Motor neuron (in vitro differentiated cells): Measurements from ENCODE around the gene GCC2. TPM values are rescaled to one million over a fixed set of nuclear protein-coding genes. Genes with fewer than 3 reads are reported as not detected.
"Not testable (repeated sequence)": the region's sequence is repeated elsewhere in the genome, so short reads cannot be mapped to it uniquely, and the experiment has no call there.

Source experiments
- ATAC-seq, 8 experiments: fragments of 200-7000 bp; cut with Tn5 transposase; replicated peaks in 6 of 8; 2 replicates each; pipeline ENCODE4 v1.8.0; 2021; ENCODE audit warnings: mild to moderate bottlenecking in 8 of 8, moderate library complexity in 8 of 8
- H3K27ac ChIP-seq, 2 donors: fragments of 250-450 bp; sonication (Bioruptor Pico); 2 replicates each; pipeline ENCODE4 v1.9.0; 2021; ENCODE audit warnings: antibody characterized with exemption in 2 of 2, mild to moderate bottlenecking in 2 of 2, moderate library complexity in 1 of 2
- H3K4me1 ChIP-seq, 2 donors: fragments of 250-450 bp; sonication (Bioruptor Pico); replicated peaks in 1 of 2; 2 replicates each; pipeline ENCODE4 v1.6.1; 2021; ENCODE audit warnings: antibody characterized with exemption in 2 of 2, mild to moderate bottlenecking in 2 of 2, moderate library complexity in 1 of 2
- H3K4me3 ChIP-seq, 5 donors: fragments of 250-450 bp; sonication (Bioruptor Pico); 2 replicates each; pipeline ENCODE4 v1.9.0; 2021; ENCODE audit warnings: antibody characterized with exemption in 5 of 5, mild to moderate bottlenecking in 5 of 5, moderate library complexity in 4 of 5
- WGBS, 10 experiments: fragments of 450-650 bp; shearing (Covaris generic); methylation state at CpG; one replicate each; pipeline ENCODE4 v1.0.0; 2022; 5-methylcytosine and 5-hydroxymethylcytosine counted together
- in situ Hi-C, 9 experiments: fragments of 400-800 bp; cut with MboI; loops; one replicate each; pipeline ENCODE4 v1.15.0; 2021; ENCODE audit warnings: low sequenced_read_pairs in 9 of 9, low pct_unique_long_range_greater_than_20kb in 2 of 9; ENCODE audit not compliant: unreplicated experiment in 9 of 9
- total RNA-seq, 8 experiments: library from RNA; unstranded; fragments of 300-600 nt; gene quantifications; 2 replicates each; pipeline versions ENCODE4 v1.2.3 to v1.2.4, GENCODE V29; 2022

GCC2 gene
- total RNA-seq, 8 experiments from 2014 or later = 17.5 to 57.6 (median 38.6) TPM

DNA sequence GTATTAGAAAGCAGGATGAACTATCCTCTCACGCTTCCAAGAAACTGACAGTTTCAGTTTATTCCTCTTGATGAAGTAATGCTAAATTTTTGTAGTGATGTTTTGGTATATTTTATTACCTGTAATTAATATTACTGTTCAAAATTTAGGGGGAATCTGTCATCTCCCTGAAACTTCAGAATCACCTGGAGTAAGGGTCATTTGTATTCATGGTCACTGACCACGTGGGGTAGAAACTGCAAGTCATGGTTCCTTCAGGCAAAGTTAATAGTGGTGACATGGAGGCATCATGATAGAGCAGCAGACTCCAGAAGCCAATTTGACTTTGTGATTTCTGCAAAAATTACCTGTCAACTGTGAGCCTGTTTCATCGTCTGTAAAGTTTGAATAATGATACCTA, 47.2 kb downstream of the GCC2 start:
- WGBS, 10 experiments = no CpG with 5 or more reads among the region's 3 CpGs
- not testable (repeated sequence) for ATAC-seq

DNA sequence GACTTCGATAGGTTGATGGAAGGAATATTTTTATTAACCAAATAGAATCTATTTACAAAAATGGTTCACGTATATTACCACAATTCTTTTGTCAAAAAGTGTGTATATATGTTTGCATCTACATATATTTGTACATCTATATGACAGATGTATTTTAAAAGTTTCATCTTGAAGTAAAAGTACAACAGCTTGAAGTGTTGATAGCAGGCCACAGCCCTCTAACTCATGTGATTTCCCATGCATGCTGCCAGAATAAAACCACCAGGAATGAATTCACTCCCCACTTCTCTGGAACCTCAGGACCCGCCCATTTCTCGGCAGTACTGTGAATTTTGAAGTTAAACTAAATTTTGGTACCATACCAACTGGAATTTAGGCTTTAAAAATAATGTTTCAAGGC, 58.6 kb downstream of the GCC2 start:
- H3K4me3 ChIP-seq, H3K27ac ChIP-seq, H3K4me1 ChIP-seq, ATAC-seq, in situ Hi-C loops: not testable (repeated sequence)
- WGBS, 10 experiments = 89 to 100% (median 100%) methylated on average over 1 to 2 of the region's 4 CpGs; no CpG with 5 or more reads in 2 of the 10 experiments

More for the DNA sequence above, 47.2 kb downstream of the GCC2 start:
- H3K27ac ChIP-seq, in situ Hi-C loops, H3K4me3 ChIP-seq, H3K4me1 ChIP-seq: not testable (repeated sequence)

DNA sequence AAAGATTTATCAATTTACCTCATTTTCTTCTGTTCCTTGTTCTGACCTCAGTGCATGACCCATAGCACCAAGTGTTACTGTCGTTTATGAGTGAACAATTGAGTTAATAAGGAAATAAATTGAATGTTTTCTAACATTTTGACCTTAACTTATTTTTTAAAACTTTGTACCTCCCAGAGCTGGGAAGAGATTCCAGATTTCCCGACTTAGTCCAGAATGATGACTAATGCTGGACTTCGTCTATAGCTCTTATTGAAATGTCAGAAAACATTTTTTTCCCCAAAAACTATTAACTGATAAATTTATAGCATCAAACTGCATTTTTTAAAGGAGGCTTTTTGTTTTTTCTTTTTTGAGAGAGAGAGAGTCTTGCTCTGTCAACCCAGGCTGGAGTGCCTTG, 63.4 kb downstream of the GCC2 start:
- H3K27ac ChIP-seq, H3K4me3 ChIP-seq, in situ Hi-C loops, H3K4me1 ChIP-seq, ATAC-seq: not testable (repeated sequence)
- WGBS, 10 experiments = 7 to 100% (median 90%) methylated on average over 1 to 3 of the region's 3 CpGs; no CpG with 5 or more reads in 1 of the 10 experiments

DNA sequence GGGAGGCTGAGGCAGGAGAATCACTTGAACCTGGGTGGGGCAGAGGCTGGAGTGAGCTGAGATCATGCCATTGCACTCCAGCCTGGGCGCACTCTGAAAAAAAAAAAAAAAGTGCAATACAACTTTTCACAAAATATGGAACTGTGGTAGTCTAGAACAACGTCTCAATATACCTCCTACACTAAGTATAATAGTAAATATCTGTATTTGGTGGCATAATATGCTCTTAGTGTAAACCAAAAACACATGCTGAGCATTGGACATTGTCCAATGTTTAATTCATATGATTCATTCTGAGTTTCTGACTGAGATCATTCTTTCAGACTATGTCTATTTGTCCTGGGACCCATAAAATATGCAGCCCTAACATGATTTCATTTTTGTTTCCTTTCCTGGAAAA, 65.5 kb downstream of the GCC2 start:
- H3K4me1 ChIP-seq, H3K4me3 ChIP-seq, ATAC-seq, in situ Hi-C loops, H3K27ac ChIP-seq: not testable (repeated sequence)
- WGBS, 10 experiments = 0 to 90% methylated on average over 1 to 2 of the region's 2 CpGs; no CpG with 5 or more reads in 8 of the 10 experiments

DNA sequence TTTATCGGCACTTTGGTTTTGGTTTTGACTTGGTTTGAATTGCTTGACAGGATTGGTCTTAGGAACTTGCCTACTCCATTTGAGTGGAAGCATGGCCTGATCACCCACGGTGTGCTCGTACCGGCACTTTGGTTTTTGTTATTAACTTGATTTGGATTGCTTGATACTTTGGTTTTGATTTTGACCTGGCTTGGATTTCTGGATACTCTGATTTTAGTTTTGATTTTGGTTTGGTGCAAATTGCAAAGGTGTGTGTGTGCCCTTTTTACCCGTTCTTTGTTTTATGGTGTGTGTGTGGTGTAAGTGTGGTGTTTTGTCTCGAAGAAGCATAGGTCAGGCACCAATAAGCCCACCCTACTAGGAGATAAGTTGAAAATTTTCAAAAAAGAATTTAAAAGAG, 75.7 kb downstream of the GCC2 start:
- 100% methylated on average over 1 of the region's 6 CpGs; no CpG with 5 or more reads in 9 of the 10 experiments for WGBS, 10 experiments

DNA sequence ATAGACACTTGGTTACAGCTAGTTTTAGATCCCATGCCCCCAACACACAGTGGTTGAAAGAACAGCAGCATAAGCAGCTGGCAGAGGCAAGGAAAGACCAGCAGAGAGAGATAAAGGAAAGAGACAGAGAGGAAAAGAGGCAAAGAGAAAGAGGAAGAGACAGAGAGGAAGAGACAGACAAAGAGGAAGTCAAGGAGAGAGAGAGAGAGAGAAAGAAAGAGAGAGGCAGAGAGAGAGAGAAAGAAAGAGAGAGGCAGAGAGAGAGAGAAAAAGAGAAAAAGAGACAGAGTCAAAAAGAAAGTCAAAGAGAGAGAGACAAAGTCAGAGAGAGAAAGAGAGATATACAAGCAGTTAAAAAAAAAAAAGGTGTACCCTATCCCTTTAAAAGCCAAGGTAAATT, 76.3 kb downstream of the GCC2 start:
- in situ Hi-C loops, H3K27ac ChIP-seq, ATAC-seq, H3K4me3 ChIP-seq, H3K4me1 ChIP-seq: not testable (repeated sequence)

More for the DNA sequence above, 75.7 kb downstream of the GCC2 start:
- ATAC-seq, H3K4me1 ChIP-seq, H3K27ac ChIP-seq, in situ Hi-C loops, H3K4me3 ChIP-seq: not testable (repeated sequence)

DNA sequence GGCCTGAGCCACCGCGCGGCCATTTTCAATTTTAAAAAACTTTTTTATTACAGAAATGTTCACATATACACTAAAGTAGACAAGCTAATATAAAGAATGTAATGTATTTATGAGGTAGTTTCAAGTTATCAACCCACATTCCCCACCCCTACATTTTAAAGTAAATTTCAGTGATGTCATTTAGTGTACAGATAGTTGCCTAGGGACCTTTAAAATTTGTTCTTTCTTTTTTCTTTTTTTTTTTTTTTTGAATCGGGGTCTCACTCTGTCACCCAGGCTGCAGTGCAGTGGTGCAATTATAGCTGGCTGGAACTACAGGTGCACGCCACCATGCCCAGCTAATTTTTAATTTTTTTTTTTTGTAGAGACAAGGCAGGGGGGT, 82.7 kb downstream of the GCC2 start:
- H3K4me3 ChIP-seq = no peak overlapping the region
- peaks cover 0 to 7% of the 10 kb centered on the region in 2 donors for H3K4me1 ChIP-seq
- in situ Hi-C loops = no loop called here
- H3K27ac ChIP-seq = no peak overlapping the region
- no peak for ATAC-seq
- WGBS, 10 experiments = 80 to 100% (median 88%) methylated on average over 2 to 5 of the region's 5 CpGs; no CpG with 5 or more reads in 2 of the 10 experiments

DNA sequence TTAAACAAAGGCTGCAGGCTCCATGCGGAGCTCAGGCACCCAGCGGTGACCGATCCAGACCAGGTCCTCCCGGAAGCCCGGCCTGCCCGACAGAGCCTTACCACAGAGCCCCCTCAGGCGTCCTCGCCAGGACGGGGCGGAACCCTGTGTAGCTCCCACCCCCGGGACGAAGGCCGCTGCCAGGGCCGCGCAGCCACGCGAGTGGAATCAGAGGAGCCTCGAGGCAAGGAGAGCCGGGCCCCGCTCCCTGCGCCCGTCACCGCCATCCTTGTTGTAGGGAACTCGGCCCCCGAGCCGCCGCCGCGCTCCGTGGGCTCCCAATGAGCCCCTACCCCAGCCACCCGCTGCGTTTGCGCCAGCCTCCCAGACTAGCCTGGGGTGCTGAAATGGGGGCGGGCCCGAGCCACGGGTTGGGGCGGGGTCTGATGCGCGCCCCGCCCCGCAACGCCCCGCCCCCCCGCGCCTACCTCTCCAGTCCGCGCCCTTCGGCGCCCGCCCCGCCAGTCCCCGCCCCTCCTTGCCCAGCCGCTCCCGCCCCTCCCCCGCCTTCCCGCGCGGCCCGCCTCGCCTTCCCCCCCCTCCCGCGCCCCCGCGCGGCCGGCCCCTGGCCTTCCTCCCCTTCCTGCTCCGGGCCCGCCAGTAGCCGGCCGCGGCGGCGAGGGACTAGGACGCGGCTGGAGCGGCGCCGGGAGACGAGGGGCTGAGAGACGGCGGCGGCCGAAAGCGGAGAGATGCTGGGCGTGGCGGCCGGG, 85.0 kb downstream of the GCC2 start, which contains the start of gene LIMS1:
TSS of gene LIMS1 (plus strand) at position 639 of the 752 bp plus-strand sequence. CDS start at position 732, 93 bp downstream.
- WGBS, 10 experiments = no CpG with 5 or more reads among the region's 87 CpGs
- Histone ChIP-seq H3K4me3 (peak within 1 kb of the TSS; percentile 73 to 89 (median 76)), H3K27ac (peak within 1 kb of the TSS; percentile 77 to 93), H3K4me1 (peaks cover 7 to 8% of the 10 kb centered on the region in 2 donors)
- ATAC-seq = peak; percentile 84 to 91 (median 88)
- in situ Hi-C loops = no loop called here

DNA sequence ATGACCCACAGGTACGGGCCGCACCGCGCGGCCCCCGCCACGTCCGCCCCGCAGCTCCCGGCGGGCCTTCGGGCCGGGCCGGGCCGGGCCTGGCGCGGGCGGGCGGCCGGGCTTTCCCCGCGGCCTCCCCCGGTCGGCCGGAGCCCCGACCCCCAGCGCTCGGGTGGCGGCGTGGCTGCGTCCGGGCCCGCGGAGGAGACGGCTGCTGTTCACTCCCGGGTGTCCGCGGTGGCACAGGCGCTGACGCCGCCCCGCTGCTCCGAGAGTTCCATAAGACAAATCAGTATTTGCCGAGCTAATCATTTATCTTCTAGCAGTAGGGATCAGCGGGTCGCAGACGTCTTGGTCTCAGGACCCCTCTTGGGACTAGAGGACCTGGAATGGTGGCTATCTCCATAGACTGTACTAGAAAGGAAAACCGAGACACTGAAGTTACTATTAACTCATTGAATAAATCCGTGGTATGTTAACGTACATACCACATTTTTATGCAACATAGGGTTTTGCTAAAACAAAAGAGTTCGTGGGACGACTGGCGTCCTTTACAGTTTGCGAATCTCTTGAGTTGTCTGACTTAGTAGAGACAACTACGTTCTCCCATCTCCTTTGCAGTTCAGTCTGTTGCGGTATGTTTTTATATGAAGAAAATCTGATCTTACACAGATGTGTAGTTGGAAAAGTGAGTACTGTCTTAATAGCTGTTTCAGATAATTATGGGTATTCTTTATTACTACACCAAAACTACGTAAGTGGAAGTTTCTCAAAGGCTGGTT, 85.8 kb downstream of the GCC2 start:
- peak in 4 of 8 experiments; percentile 18 to 37 (median 20) for ATAC-seq
- in situ Hi-C loops = no loop called here

DNA sequence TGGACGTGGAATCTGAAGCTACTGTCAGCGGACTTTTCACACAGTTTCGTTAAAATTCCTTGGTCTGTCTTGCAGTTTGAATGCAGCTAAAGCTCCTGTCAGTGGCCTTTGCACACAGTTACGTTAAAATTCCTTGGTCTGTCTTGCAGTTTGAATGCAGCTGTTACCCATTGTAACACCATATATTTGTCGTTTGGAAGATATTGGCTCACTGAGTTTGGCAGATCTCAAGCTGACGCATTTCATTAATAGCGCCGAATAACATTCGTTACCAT, 86.3 kb downstream of the GCC2 start:
- Histone ChIP-seq H3K4me3 (peak overlapping the region; percentile 73 to 89 (median 76)), H3K27ac (no peak overlapping the region), H3K4me1 (peaks cover 7 to 8% of the 10 kb centered on the region in 2 donors)
- in situ Hi-C loops = no loop called here
- WGBS, 10 experiments = 0 to 10% (median 3%) methylated on average over 1 to 9 of the region's 9 CpGs; no CpG with 5 or more reads in 1 of the 10 experiments
- ATAC-seq = no peak

More for the DNA sequence above, 85.8 kb downstream of the GCC2 start:
- Histone ChIP-seq H3K27ac (peak overlapping the region; percentile 77 to 93), H3K4me1 (peaks cover 7 to 8% of the 10 kb centered on the region in 2 donors), H3K4me3 (peak overlapping the region; percentile 73 to 89 (median 76))
- 0 to 1% (median 0%) methylated on average over 3 to 15 of the region's 57 CpGs; no CpG with 5 or more reads in 1 of the 10 experiments for WGBS, 10 experiments

DNA sequence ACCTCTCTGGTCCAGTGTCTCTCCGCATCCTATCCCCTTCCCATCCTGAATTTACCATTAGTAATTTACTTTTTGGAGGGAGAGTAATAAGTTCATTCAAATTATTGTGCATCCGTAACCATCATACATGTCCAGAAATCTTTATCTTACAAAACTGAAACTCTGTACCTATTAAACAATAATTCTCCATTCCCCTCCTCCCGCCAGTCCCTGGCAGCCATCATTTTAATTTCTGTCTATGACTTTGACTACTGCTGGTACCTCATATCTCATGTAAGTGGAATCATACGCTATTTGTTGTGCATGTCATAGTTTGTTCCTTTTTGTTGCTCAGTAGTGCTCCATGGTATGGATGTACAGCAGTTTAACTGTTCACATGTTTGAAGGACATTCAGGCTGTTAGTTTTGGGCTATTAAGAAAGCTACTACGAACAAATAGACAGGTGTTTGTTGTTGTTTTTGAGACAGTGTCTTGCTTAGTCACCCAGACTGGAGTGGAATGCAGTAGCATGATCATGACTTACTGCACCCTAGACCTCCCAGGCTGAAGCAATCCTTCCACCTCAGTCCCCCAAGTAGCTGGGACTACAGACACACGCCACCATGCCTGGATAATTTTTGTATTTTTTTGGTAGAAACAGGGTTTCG, 87.3 kb downstream of the GCC2 start:
- WGBS, 10 experiments = 70 to 100% (median 86%) methylated on average over 2 to 7 of the region's 7 CpGs
- in situ Hi-C loops = no loop called here
- Histone ChIP-seq H3K4me1 (peaks cover 7 to 8% of the 10 kb centered on the region in 2 donors), H3K4me3 (peak overlapping the region in 2 of 5 donors; percentile 73 to 76), H3K27ac (no peak overlapping the region)
- no peak for ATAC-seq

DNA sequence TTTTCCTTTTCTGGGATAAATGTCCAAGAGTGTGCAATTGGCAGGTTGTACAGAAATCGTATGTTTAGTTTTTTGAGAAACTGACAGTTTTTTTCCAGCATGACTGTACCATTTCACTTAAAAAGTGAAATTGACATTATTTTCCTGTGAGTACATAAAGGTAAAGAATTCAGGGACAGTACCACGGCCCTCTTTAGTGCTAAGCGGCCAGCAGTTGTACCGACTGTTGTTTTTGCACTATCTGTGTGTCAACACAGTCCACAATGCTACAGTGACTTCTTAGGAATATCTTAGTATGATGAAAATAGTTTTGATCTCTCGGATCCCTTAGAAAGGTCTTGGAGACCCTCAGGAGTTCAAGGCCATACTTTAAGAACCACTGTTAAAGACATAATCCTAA, 87.9 kb downstream of the GCC2 start:
- no peak overlapping the region for H3K4me3 ChIP-seq
- in situ Hi-C loops = no loop called here
- H3K27ac ChIP-seq = no peak overlapping the region
- 69 to 100% (median 84%) methylated on average over 2 to 5 of the region's 5 CpGs for WGBS, 10 experiments
- no peak for ATAC-seq
- peaks cover 7 to 8% of the 10 kb centered on the region in 2 donors for H3K4me1 ChIP-seq

DNA sequence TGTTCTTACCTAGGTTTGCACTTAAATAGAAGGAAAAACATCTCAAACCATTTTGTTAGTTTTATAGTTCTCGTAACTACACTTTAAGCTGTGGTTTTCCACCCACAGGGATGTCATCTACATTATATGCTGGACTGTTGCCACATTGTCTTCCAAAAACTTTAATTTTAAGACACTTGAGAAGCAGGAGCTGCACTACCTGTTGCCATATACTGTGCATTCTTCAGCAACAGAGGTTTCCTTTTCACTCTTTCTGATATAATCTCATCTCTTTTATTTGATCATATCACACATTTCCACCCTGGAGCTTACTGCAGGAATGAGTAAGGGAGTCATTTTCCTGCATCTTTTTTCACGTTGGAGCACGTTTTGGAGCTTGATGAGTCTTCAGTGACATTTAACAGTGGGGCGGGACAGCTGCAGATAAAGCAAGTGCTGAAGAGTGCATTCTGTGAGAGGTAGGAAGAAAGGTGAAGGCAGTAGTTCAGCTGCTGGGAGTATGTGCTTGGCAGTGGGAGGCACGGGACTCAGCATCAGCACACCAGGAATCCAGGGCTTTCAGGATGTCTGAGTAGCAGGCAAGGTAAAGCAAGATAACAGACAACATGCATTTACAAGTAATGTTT, 89.1 kb downstream of the GCC2 start:
- WGBS, 10 experiments = 40 to 89% (median 69%) methylated on average over 1 to 4 of the region's 5 CpGs
- peaks cover 7 to 8% of the 10 kb centered on the region in 2 donors for H3K4me1 ChIP-seq
- ATAC-seq = no peak
- no peak overlapping the region for H3K4me3 ChIP-seq
- in situ Hi-C loops = no loop called here
- H3K27ac ChIP-seq = no peak overlapping the region
